SK-MEL-5 (cell line): ENCODE results near the gene NARS2. TPM values are rescaled to one million over a fixed set of nuclear protein-coding genes. Genes with fewer than 3 reads are reported as not detected.
A peak's percentile ranks its signal among the peaks of the same experiment; 100 is the strongest.
"Not testable (repeated sequence)": the region's sequence is repeated elsewhere in the genome, so short reads cannot be mapped to it uniquely, and the experiment has no call there.

ENCODE experiments used
- DNase-seq: peaks from one replicate; pipeline ENCODE4 v3.0.0-alpha.2; 2016; ENCODE audit warnings: low read depth, low spot score
- in situ Hi-C: cut with HindIII; loops from 2 replicates; pipeline ENCODE4 v1.10.0; 2016; ENCODE audit warnings: low sequenced_read_pairs, high pct_unique_total_duplicates, low pct_unique_long_range_greater_than_20kb
- polyA plus RNA-seq, 2 experiments: library from polyadenylated mRNA; depleted of rRNA; stranded (reverse); fragments of >200 nt; gene quantifications; 2 replicates each; pipeline ENCODE4 v1.2.3, GENCODE V29; 2015
- total RNA-seq: library from RNA; depleted of rRNA; stranded (reverse); fragments of >200 nt; shearing (Covaris generic); gene quantifications from 2 replicates; pipeline ENCODE4 v1.2.3, GENCODE V29; 2014; rRNA removed

Gene NARS2
- 80.8 and 93.1 TPM in 2 replicates for total RNA-seq
- 33.8 and 37.9 TPM in 2 replicates for polyA plus RNA-seq (2015; cell fraction: cytosol; rRNA removed)
- 69.9 and 74.0 TPM in 2 replicates for polyA plus RNA-seq (2015; cell fraction: nucleus; rRNA removed)

GRCh38 chr11:78574386-78575381 lies at the start of gene NARS2:
Gene NARS2, minus strand, starts transcription at chr11:78574864. Its CDS starts 376 bp downstream, at chr11:78574488.
- DNase-seq: peak; percentile 97
- in situ Hi-C loops: no loop called here

- in situ Hi-C loops: no loop called here
- no peak for DNase-seq
Observed at GRCh38 chr11:78622666-78623065, 48.0 kb upstream of the NARS2 start.

- in situ Hi-C loops: no loop called here
Observed at GRCh38 chr11:78620159-78620558, 45.5 kb upstream of the NARS2 start.

GRCh38 chr11:78615724-78616123 lies 41.1 kb upstream of the NARS2 start:
- DNase-seq: no peak
- in situ Hi-C loops: no loop called here

More at GRCh38 chr11:78620159-78620558, 45.5 kb upstream of the NARS2 start:
- DNase-seq: no peak

GRCh38 chr11:78613378-78613813 lies 38.7 kb upstream of the NARS2 start:
- in situ Hi-C loops: no loop called here
- DNase-seq: no peak

- in situ Hi-C loops: no loop called here
- no peak for DNase-seq
Observed at GRCh38 chr11:78612721-78613377, 38.2 kb upstream of the NARS2 start.

GRCh38 chr11:78609321-78609720 lies 34.7 kb upstream of the NARS2 start:
- DNase-seq, in situ Hi-C loops: not testable (repeated sequence)

- no peak for DNase-seq
- in situ Hi-C loops: no loop called here
Observed at GRCh38 chr11:78607696-78608095, 33.0 kb upstream of the NARS2 start.

- DNase-seq: no peak
- in situ Hi-C loops: no loop called here
Observed at GRCh38 chr11:78606667-78607066, 32.0 kb upstream of the NARS2 start.

- no peak for DNase-seq
- in situ Hi-C loops: no loop called here
Observed at GRCh38 chr11:78605296-78605695, 30.6 kb upstream of the NARS2 start.

GRCh38 chr11:78603792-78604191 lies 29.1 kb upstream of the NARS2 start:
- in situ Hi-C loops: no loop called here
- DNase-seq: no peak

GRCh38 chr11:78602771-78603170 lies 28.1 kb upstream of the NARS2 start:
- in situ Hi-C loops: not testable (repeated sequence)

GRCh38 chr11:78601066-78601465 lies 26.4 kb upstream of the NARS2 start:
- in situ Hi-C loops, DNase-seq: not testable (repeated sequence)

More at GRCh38 chr11:78602771-78603170, 28.1 kb upstream of the NARS2 start:
- not testable (repeated sequence) for DNase-seq

- in situ Hi-C loops: not testable (repeated sequence)
Observed at GRCh38 chr11:78597579-78597978, 22.9 kb upstream of the NARS2 start.

GRCh38 chr11:78595436-78596130 lies 20.9 kb upstream of the NARS2 start:
- in situ Hi-C loops: no loop called here
- peak; percentile 88 for DNase-seq

More at GRCh38 chr11:78597579-78597978, 22.9 kb upstream of the NARS2 start:
- DNase-seq: not testable (repeated sequence)

- in situ Hi-C loops: no loop called here
- peak; percentile 26 for DNase-seq
Observed at GRCh38 chr11:78594814-78595213, 20.1 kb upstream of the NARS2 start.

GRCh38 chr11:78588517-78588916 lies 13.9 kb upstream of the NARS2 start:
- in situ Hi-C loops: no loop called here
- DNase-seq: no peak
